Endodermal cell (in vitro differentiated cells): ENCODE results near the gene SORCS2. TPM values are rescaled to one million over a fixed set of nuclear protein-coding genes. Genes with fewer than 3 reads are reported as not detected.

Source experiments
- DNase-seq: peaks from one replicate; pipeline ENCODE4 v3.0.0-alpha.2; 2017
- H3K27ac ChIP-seq: 2 replicates; pipeline ENCODE4 v1.5.1; 2013; ENCODE audit warnings: mild to moderate bottlenecking, low read depth, low read length, moderate library complexity
- H3K27me3 ChIP-seq: 2 replicates; pipeline ENCODE4 v1.6.1; 2013; ENCODE audit warnings: mild to moderate bottlenecking, low read length, moderate library complexity; ENCODE audit not compliant: insufficient read depth, control insufficient read depth, poor library complexity, severe bottlenecking
- H3K36me3 ChIP-seq: 2 replicates; pipeline ENCODE4 v1.7.0; 2013; ENCODE audit warnings: mild to moderate bottlenecking, low read length, moderate library complexity; ENCODE audit not compliant: control insufficient read depth, insufficient read depth
- H3K4me1 ChIP-seq: one replicate; pipeline ENCODE4 v1.7.0; 2013; ENCODE audit warnings: low read length; ENCODE audit not compliant: control insufficient read depth, insufficient read depth
- H3K4me3 ChIP-seq: 2 replicates; pipeline ENCODE4 v1.5.1; 2013; ENCODE audit warnings: mild to moderate bottlenecking, low read length, moderate library complexity
- H3K9ac ChIP-seq: 2 replicates; pipeline ENCODE4 v1.6.1; 2013; ENCODE audit warnings: mild to moderate bottlenecking, low read length, moderate library complexity; ENCODE audit not compliant: poor library complexity, severe bottlenecking; ENCODE audit errors: extremely low read depth
- H3K9me3 ChIP-seq: 2 replicates; pipeline ENCODE4 v1.6.1; 2013; ENCODE audit warnings: mild to moderate bottlenecking, low read length, moderate library complexity; ENCODE audit not compliant: control insufficient read depth
- H3K27ac Mint-ChIP-seq: 2 replicates; pipeline ENCODE4 v1.8.0; 2020; ENCODE audit warnings: mixed read lengths
- H3K27me3 Mint-ChIP-seq: 2 replicates; pipeline ENCODE4 v1.8.0; 2021; ENCODE audit warnings: mild to moderate bottlenecking, mixed read lengths; ENCODE audit not compliant: insufficient read depth
- H3K36me3 Mint-ChIP-seq: 2 replicates; pipeline ENCODE4 v1.8.0; 2020; ENCODE audit warnings: low read depth, mixed read lengths
- H3K4me1 Mint-ChIP-seq: 2 replicates; pipeline ENCODE4 v1.8.0; 2020; ENCODE audit warnings: mixed read lengths
- H3K4me3 Mint-ChIP-seq: 2 replicates; pipeline ENCODE4 v1.8.0; 2020; ENCODE audit warnings: mild to moderate bottlenecking, moderate library complexity, mixed read lengths
- H3K9me3 Mint-ChIP-seq: 2 replicates; pipeline ENCODE4 v1.8.0; 2020; ENCODE audit warnings: mild to moderate bottlenecking, mixed read lengths
- CTCF ChIP-seq: fragments of 200-600 bp; sonication (generic); conservative IDR thresholded peaks from 2 replicates; pipeline ENCODE4 v1.5.0; 2021; ENCODE audit warnings: antibody characterized with exemption, mild to moderate bottlenecking
- WGBS, 2 experiments: methylation state at CpG; one replicate each; pipeline versions ENCODE4 v1.1.5 to v1.1.7; 2013; ENCODE audit warnings: missing lambda C conversion rate in 2 of 2, mixed read lengths in 1 of 2; ENCODE audit not compliant: insufficient coverage in 1 of 2, insufficient read length in 1 of 2; 5-methylcytosine and 5-hydroxymethylcytosine counted together
- total RNA-seq, 2 donors: library from RNA; stranded (reverse); fragmentation: NEBNext Ultra II Directional in 1 of 2; extraction: Animal tissue kit (Norgen Biotek cat#: 25700) in 1 of 2; gene quantifications; 2 replicates in 1 of 2; 3 replicates in 1 of 2; pipeline ENCODE4 v1.2.1, GENCODE V29; 2021

Gene SORCS2
- total RNA-seq, 2 donors from 2014 or later: 1.4 to 1.9 TPM

GRCh38 chr4:7481227-7481626 lies 288.9 kb downstream of the SORCS2 start:
- H3K9ac ChIP-seq: no peak overlapping the region
- 89 to 93% methylated on average over 6 to 14 of the region's 14 CpGs for WGBS, 2 experiments
- Mint-ChIP-seq H3K27me3 (no peaks in the 10 kb centered on the region), H3K4me3 (no peak overlapping the region), H3K9me3 (no peaks in the 10 kb centered on the region), H3K4me1 (peaks cover 6% of the 10 kb centered on the region), H3K36me3 (no peaks in the 10 kb centered on the region), H3K27ac (no peak overlapping the region)
- H3K27me3 ChIP-seq: no peaks in the 10 kb centered on the region
- no peak overlapping the region for H3K27ac ChIP-seq
- no peak for DNase-seq
- no peak for TF ChIP-seq CTCF
- H3K4me1 ChIP-seq: no peaks in the 10 kb centered on the region
- H3K36me3 ChIP-seq: no peaks in the 10 kb centered on the region
- H3K9me3 ChIP-seq: no peaks in the 10 kb centered on the region
- H3K4me3 ChIP-seq: no peak overlapping the region

GRCh38 chr4:7485096-7485495 lies 292.8 kb downstream of the SORCS2 start:
- Histone ChIP-seq H3K9me3 (no peaks in the 10 kb centered on the region), H3K27ac (no peak overlapping the region), H3K9ac (no peak overlapping the region), H3K4me3 (no peak overlapping the region), H3K4me1 (peaks cover 7% of the 10 kb centered on the region), H3K27me3 (no peaks in the 10 kb centered on the region), H3K36me3 (no peaks in the 10 kb centered on the region)
- Mint-ChIP-seq H3K36me3 (no peaks in the 10 kb centered on the region), H3K27me3 (no peaks in the 10 kb centered on the region), H3K4me3 (no peak overlapping the region), H3K4me1 (peaks cover 21% of the 10 kb centered on the region), H3K27ac (no peak overlapping the region), H3K9me3 (no peaks in the 10 kb centered on the region)
- TF ChIP-seq CTCF: no peak
- no peak for DNase-seq
- WGBS, 2 experiments: 84 to 91% methylated on average over 4 to 7 of the region's 7 CpGs

GRCh38 chr4:7486101-7486500 lies 293.8 kb downstream of the SORCS2 start:
- Histone ChIP-seq H3K9ac (no peak overlapping the region), H3K9me3 (no peaks in the 10 kb centered on the region), H3K27ac (no peak overlapping the region), H3K4me3 (no peak overlapping the region), H3K36me3 (no peaks in the 10 kb centered on the region), H3K4me1 (peaks cover 7% of the 10 kb centered on the region), H3K27me3 (no peaks in the 10 kb centered on the region)
- TF ChIP-seq CTCF: no peak
- H3K4me3 Mint-ChIP-seq: no peak overlapping the region
- no peaks in the 10 kb centered on the region for H3K27me3 Mint-ChIP-seq
- no peaks in the 10 kb centered on the region for H3K9me3 Mint-ChIP-seq
- H3K4me1 Mint-ChIP-seq: peaks cover 21% of the 10 kb centered on the region
- no peak for DNase-seq
- no peaks in the 10 kb centered on the region for H3K36me3 Mint-ChIP-seq
- H3K27ac Mint-ChIP-seq: no peak overlapping the region
- WGBS, 2 experiments: 84 to 85% methylated on average over 10 to 11 of the region's 11 CpGs
